ENCODE data around the gene FKBP1A. TPM values are rescaled to one million over a fixed set of nuclear protein-coding genes. Genes with fewer than 3 reads are reported as not detected.

The FKBP1A gene
- total and polyA plus RNA-seq, 7 donors, result 71.7 to 515 (median 118) TPM

DNA sequence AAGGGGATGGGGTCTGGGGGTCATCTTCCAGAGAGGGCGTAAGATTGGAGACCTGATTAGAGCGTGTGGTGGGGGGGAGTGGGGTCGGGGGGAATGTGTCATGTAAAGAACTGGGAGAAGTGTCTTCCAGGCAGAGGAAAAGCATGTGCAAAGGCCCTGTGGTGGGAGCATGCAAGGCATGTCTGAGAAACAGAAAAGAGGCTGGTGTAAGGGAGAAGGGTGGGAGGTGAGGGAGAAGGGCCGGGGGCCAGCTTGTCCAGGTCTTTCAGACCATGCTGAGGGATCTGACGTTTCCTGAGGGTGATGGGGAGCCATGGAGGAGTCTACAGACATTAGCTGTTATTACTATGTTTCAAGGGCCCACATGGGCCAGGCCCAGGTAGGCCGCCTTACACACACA, 30.4 kb upstream of the FKBP1A start:
- DNase-seq, result no peak
- TF ChIP-seq EP300 (IDR thresholded peaks at IDR 0.05), result no peak
- TF ChIP-seq, protein P1, sequence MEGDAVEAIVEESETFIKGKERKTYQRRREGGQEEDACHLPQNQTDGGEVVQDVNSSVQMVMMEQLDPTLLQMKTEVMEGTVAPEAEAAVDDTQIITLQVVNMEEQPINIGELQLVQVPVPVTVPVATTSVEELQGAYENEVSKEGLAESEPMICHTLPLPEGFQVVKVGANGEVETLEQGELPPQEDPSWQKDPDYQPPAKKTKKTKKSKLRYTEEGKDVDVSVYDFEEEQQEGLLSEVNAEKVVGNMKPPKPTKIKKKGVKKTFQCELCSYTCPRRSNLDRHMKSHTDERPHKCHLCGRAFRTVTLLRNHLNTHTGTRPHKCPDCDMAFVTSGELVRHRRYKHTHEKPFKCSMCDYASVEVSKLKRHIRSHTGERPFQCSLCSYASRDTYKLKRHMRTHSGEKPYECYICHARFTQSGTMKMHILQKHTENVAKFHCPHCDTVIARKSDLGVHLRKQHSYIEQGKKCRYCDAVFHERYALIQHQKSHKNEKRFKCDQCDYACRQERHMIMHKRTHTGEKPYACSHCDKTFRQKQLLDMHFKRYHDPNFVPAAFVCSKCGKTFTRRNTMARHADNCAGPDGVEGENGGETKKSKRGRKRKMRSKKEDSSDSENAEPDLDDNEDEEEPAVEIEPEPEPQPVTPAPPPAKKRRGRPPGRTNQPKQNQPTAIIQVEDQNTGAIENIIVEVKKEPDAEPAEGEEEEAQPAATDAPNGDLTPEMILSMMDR (IDR thresholded peaks at IDR 0.05), result no peak
- no peak for TF ChIP-seq POLR2A (IDR thresholded peaks at IDR 0.05)
- Histone ChIP-seq H3K4me3 (no peak overlapping the region), H3K4me1 (no peaks in the 10 kb centered on the region), H3K27me3 (peaks cover 0 to 13% (median 7%) of the 10 kb centered on the region in 3 donors), H3K9me3 (peaks cover 0 to 4% (median 0%) of the 10 kb centered on the region in 4 donors), H3K27ac (no peak overlapping the region), H3K36me3 (no peaks in the 10 kb centered on the region)
- intact Hi-C loops (cut with DNase I), result no loop called here
- 90 to 91% methylated on average over 6 of the region's 6 CpGs for WGBS, 2 donors

DNA sequence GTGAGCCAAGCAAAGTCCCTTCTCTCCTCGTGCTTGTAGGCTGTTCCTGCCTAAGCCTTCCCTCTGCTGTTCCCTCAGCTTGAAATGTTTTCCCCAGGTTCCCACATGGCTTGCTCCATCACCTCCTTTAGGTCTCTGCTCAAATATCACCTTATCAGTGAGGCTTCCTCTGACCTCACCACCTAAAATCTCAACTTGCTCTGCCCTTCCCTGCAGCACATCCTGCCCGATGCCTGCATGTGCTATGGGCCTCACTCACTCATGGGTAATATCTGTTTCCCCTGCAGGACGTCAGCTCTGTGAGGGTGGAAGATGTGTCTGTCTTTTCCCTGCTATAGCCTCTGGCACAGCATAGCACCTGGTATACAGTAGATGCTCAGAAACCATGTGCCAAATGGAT, 29.9 kb upstream of the FKBP1A start:
- no peak for TF ChIP-seq EP300 (IDR thresholded peaks at IDR 0.05)
- TF ChIP-seq, protein P1 (IDR thresholded peaks at IDR 0.05), result no peak
- TF ChIP-seq POLR2AphosphoS5 (IDR thresholded peaks at IDR 0.05), result no peak
- no peak for TF ChIP-seq POLR2A (IDR thresholded peaks at IDR 0.05)
- intact Hi-C loops (cut with DNase I), result no loop called here
- Histone ChIP-seq H3K27ac (no peak overlapping the region), H3K4me3 (no peak overlapping the region), H3K36me3 (no peaks in the 10 kb centered on the region), H3K9me3 (peaks cover 0 to 4% (median 0%) of the 10 kb centered on the region in 4 donors), H3K4me1 (no peaks in the 10 kb centered on the region), H3K27me3 (peaks cover 0 to 13% (median 7%) of the 10 kb centered on the region in 3 donors)
- DNase-seq, result no peak
- 49 to 50% methylated on average over 3 of the region's 3 CpGs for WGBS, 2 donors

DNA sequence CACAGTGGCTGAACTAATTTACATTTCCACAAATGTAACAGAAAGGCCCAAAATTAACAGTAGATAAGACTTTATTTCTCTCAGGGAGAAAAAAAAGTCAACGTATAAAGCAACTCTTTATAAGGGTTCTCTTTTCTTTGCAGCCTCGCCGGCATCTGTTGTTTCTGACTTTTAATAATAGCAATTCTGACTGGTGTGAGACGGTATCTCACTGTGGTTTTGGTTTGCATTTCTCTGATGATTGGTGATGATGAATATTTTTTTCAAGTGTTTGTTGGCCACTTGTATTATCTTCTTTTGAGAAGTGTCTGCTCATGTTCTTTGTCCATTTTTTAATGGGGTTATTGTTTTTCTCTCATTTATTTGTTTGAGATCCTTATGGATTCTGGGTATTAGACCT, 27.2 kb upstream of the FKBP1A start:
- WGBS, 2 donors, result 95 to 98% methylated on average over 4 of the region's 4 CpGs
- peaks cover 0 to 13% (median 7%) of the 10 kb centered on the region in 3 donors for H3K27me3 ChIP-seq
- H3K36me3 ChIP-seq, result no peaks in the 10 kb centered on the region
- H3K4me3 ChIP-seq, result no peak overlapping the region
- no peak for TF ChIP-seq EP300 (IDR thresholded peaks at IDR 0.05)
- TF ChIP-seq POLR2A (IDR thresholded peaks at IDR 0.05), result no peak
- no peak for TF ChIP-seq POLR2AphosphoS5 (IDR thresholded peaks at IDR 0.05)
- TF ChIP-seq, protein P1 (IDR thresholded peaks at IDR 0.05), result no peak
- peaks cover 0 to 4% (median 0%) of the 10 kb centered on the region in 4 donors for H3K9me3 ChIP-seq
- no peak overlapping the region for H3K27ac ChIP-seq
- no peak for DNase-seq
- H3K4me1 ChIP-seq, result no peaks in the 10 kb centered on the region
- intact Hi-C loops (cut with DNase I), result no loop called here

DNA sequence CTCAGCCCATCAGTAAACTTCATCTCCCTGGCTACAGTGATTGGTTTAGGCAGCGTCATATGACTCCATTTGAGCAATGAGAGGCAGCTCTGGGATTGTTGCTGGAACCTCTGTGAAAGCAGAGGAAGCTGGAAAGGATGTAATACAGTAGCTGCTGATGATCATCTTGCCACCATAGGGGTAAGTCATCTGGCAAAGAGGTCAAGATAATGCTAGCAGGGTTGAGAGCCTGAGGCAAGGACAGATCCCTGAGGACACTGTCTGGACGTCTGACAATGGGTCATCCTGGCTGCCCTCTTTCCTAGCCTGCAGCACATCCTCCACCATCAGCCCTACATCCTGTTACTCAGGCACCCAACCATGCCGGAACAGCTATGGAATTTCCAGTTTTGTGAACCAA, 25.5 kb upstream of the FKBP1A start:
- H3K27me3 ChIP-seq, result peaks cover 0 to 10% (median 7%) of the 10 kb centered on the region in 3 donors
- DNase-seq, result no peak
- WGBS, 2 donors, result 74 to 82% methylated on average over 3 of the region's 3 CpGs
- H3K36me3 ChIP-seq, result no peaks in the 10 kb centered on the region
- intact Hi-C loops (cut with DNase I), result no loop called here
- H3K9me3 ChIP-seq, result peaks cover 0 to 4% (median 0%) of the 10 kb centered on the region in 4 donors
- no peaks in the 10 kb centered on the region for H3K4me1 ChIP-seq
- no peak for TF ChIP-seq EP300 (IDR thresholded peaks at IDR 0.05)
- TF ChIP-seq, protein P1 (IDR thresholded peaks at IDR 0.05), result no peak
- no peak for TF ChIP-seq POLR2A (IDR thresholded peaks at IDR 0.05)
- TF ChIP-seq POLR2AphosphoS5 (IDR thresholded peaks at IDR 0.05), result no peak
- H3K27ac ChIP-seq, result no peak overlapping the region
- H3K4me3 ChIP-seq, result no peak overlapping the region

DNA sequence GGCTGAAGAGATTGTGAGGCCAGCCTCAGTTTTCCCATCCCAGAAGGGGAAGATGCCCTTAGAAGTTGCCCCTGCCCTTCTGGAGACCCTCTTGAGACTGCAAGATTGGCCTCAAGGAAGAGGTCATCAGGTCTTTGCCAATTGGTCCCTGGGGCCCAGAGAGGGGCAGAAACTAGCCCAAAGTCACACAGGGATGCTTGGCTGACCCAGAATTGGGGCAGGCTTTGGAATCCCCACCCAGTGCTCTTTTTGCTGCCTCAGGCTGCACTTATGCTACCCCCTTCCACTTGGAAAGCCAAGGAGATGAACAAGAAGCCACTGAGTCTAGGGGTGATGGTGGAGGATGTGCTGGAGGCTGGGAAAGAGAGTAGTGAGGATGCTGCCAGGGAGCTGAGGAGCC, 24.9 kb upstream of the FKBP1A start:
- H3K36me3 ChIP-seq, result no peaks in the 10 kb centered on the region
- H3K4me3 ChIP-seq, result no peak overlapping the region
- H3K27ac ChIP-seq, result no peak overlapping the region
- H3K4me1 ChIP-seq, result no peaks in the 10 kb centered on the region
- no peak for DNase-seq
- peaks cover 0 to 10% (median 5%) of the 10 kb centered on the region in 3 donors for H3K27me3 ChIP-seq
- TF ChIP-seq, protein P1 (IDR thresholded peaks at IDR 0.05), result no peak
- peaks cover 0 to 4% (median 0%) of the 10 kb centered on the region in 4 donors for H3K9me3 ChIP-seq
- intact Hi-C loops (cut with DNase I), result no loop called here

Data from sigmoid colon (tissue), 7 donors.